Omental fat pad (tissue), 4 donors: ENCODE measurements around the gene FDX2. TPM values are rescaled to one million over a fixed set of nuclear protein-coding genes. Genes with fewer than 3 reads are reported as not detected.
"Not testable (repeated sequence)": the region's sequence is repeated elsewhere in the genome, so short reads cannot be mapped to it uniquely, and the experiment has no call there.

Experiments used
- ATAC-seq: fragments of 150-250 bp; one replicate; pipeline ENCODE4 v1.9.1; 2016; ENCODE audit warnings: mild to moderate bottlenecking, moderate library complexity; ENCODE audit not compliant: low FRiP score
- DNase-seq: peaks from one replicate; pipeline ENCODE4 v3.0.0-alpha.2; 2019; ENCODE audit warnings: low spot score
- CTCF ChIP-seq, 3 donors: fragments of 450-650 bp; IDR thresholded peaks; one replicate each; pipeline ENCODE4 v1.5.1; 2016 to 2017; ENCODE audit warnings: antibody characterized with exemption in 3 of 3, mild to moderate bottlenecking in 3 of 3, moderate library complexity in 2 of 3
- total RNA-seq, 4 donors: library from RNA; depleted of rRNA; stranded (reverse); fragments of >200 nt; gene quantifications; one replicate each; pipeline ENCODE4 v1.1.0, GENCODE V29; 2016

Gene FDX2
- total RNA-seq, 4 donors from 2014 or later = 9.0 to 26.2 (median 17.8) TPM

DNA sequence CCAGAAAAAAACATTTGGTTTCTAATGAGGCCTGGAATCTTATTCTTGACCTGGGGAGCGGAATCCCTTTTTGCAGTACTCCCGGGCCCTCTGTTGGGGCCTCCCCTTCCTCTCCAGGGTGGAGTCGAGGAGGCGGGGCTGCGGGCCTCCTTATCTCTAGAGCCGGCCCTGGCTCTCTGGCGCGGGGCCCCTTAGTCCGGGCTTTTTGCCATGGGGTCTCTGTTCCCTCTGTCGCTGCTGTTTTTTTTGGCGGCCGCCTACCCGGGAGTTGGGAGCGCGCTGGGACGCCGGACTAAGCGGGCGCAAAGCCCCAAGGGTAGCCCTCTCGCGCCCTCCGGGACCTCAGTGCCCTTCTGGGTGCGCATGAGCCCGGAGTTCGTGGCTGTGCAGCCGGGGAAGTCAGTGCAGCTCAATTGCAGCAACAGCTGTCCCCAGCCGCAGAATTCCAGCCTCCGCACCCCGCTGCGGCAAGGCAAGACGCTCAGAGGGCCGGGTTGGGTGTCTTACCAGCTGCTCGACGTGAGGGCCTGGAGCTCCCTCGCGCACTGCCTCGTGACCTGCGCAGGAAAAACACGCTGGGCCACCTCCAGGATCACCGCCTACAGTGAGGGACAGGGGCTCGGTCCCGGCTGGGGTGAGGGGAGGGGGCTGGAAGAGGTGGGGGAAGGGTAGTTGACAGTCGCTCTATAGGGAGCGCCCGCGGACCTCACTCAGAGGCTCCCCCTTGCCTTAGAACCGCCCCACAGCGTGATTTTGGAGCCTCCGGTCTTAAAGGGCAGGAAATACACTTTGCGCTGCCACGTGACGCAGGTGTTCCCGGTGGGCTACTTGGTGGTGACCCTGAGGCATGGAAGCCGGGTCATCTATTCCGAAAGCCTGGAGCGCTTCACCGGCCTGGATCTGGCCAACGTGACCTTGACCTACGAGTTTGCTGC, 28.7 kb downstream of the FDX2 start, which contains the start of gene ICAM4:
Gene ICAM4 (plus strand): TSS at position 153 of the 935 bp plus-strand sequence. CDS start 58 bp downstream, at position 211.
- no peak for TF ChIP-seq CTCF (IDR thresholded peaks at IDR 0.05)
- peak; percentile 17 for ATAC-seq
- no peak for DNase-seq

DNA sequence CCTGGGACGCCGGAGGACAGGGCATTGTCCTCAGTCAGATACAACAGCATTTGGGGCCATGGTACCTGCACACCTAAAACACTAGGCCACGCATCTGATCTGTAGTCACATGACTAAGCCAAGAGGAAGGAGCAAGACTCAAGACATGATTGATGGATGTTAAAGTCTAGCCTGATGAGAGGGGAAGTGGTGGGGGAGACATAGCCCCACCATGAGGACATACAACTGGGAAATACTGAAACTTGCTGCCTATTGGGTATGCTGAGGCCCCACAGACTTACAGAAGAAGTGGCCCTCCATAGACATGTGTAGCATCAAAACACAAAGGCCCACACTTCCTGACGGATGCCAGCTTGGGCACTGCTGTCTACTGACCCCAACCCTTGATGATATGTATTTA, 30.4 kb downstream of the FDX2 start:
- no peak for DNase-seq
- no peak for ATAC-seq
- TF ChIP-seq CTCF (IDR thresholded peaks at IDR 0.05) = no peak

DNA sequence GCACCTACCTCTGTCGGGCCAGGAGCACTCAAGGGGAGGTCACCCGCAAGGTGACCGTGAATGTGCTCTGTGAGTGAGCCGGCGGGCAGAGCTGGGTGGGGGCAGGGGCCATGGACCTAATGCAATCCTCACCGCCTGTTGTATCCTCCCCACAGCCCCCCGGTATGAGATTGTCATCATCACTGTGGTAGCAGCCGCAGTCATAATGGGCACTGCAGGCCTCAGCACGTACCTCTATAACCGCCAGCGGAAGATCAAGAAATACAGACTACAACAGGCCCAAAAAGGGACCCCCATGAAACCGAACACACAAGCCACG, 30.9 kb downstream of the FDX2 start:
- no peak for TF ChIP-seq CTCF (IDR thresholded peaks at IDR 0.05)
- ATAC-seq (no peak), DNase-seq (no peak)

GRCh38 chr19:10284065-10284959, 31.5 kb downstream of the FDX2 start:
- DNase-seq = no peak
- no peak for TF ChIP-seq CTCF (IDR thresholded peaks at IDR 0.05)
- ATAC-seq = no peak

- DNase-seq (no peak), ATAC-seq (no peak)
- no peak for TF ChIP-seq CTCF (IDR thresholded peaks at IDR 0.05)
Measured at GRCh38 chr19:10283301-10284064, 32.3 kb downstream of the FDX2 start.

- not testable (repeated sequence) for ATAC-seq, DNase-seq
Measured at GRCh38 chr19:10282043-10282442, 33.8 kb downstream of the FDX2 start.
